ENCODE measurements around the gene BOD1L1. TPM values are rescaled to one million over a fixed set of nuclear protein-coding genes. Genes with fewer than 3 reads are reported as not detected.
"Not testable (repeated sequence)": the region's sequence is repeated elsewhere in the genome, so short reads cannot be mapped to it uniquely, and the experiment has no call there.

Gene BOD1L1
- total RNA-seq, 4 donors from 2014 or later, result 34.6 to 45.3 (median 35.4) TPM

DNA sequence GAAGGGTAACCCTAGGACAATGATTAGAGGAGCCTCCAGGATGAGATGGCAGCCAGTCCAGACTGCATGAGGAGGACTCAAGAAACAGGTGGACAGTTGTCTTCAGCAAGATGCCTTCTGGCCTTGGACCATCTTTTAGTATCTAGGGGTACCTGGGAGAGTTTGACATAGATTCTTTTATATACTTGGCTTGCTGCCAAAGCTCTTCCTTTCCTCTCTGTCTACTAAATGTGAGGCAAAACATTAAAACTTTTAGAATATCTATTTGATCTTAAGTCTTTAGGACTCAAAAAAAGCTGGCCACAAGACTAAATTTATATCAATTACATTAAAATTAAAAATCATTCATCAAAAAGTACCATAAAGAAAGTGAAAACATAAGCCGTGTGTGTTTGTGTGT lies 64.6 kb downstream of the BOD1L1 start:
- peaks cover 6% of the 10 kb centered on the region for H3K27me3 ChIP-seq
- no peak overlapping the region for H3K27ac ChIP-seq
- TF ChIP-seq EP300 (IDR thresholded peaks at IDR 0.05), result no peak
- no peak for TF ChIP-seq POLR2AphosphoS5 (IDR thresholded peaks at IDR 0.05)
- no peak for TF ChIP-seq POLR2A (IDR thresholded peaks at IDR 0.05)
- TF ChIP-seq, protein P1, sequence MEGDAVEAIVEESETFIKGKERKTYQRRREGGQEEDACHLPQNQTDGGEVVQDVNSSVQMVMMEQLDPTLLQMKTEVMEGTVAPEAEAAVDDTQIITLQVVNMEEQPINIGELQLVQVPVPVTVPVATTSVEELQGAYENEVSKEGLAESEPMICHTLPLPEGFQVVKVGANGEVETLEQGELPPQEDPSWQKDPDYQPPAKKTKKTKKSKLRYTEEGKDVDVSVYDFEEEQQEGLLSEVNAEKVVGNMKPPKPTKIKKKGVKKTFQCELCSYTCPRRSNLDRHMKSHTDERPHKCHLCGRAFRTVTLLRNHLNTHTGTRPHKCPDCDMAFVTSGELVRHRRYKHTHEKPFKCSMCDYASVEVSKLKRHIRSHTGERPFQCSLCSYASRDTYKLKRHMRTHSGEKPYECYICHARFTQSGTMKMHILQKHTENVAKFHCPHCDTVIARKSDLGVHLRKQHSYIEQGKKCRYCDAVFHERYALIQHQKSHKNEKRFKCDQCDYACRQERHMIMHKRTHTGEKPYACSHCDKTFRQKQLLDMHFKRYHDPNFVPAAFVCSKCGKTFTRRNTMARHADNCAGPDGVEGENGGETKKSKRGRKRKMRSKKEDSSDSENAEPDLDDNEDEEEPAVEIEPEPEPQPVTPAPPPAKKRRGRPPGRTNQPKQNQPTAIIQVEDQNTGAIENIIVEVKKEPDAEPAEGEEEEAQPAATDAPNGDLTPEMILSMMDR (IDR thresholded peaks at IDR 0.05), result no peak
- no peak for ATAC-seq
- 83 to 89% methylated on average over 1 of the region's 1 CpG for WGBS, 2 donors (ENCODE audit: low coverage in 1 of 2)
- no peak overlapping the region for H3K4me3 ChIP-seq
- peaks cover 0 to 19% of the 10 kb centered on the region in 2 donors for H3K36me3 ChIP-seq
- H3K9me3 ChIP-seq, result no peaks in the 10 kb centered on the region
- H3K4me1 ChIP-seq, result no peaks in the 10 kb centered on the region

DNA sequence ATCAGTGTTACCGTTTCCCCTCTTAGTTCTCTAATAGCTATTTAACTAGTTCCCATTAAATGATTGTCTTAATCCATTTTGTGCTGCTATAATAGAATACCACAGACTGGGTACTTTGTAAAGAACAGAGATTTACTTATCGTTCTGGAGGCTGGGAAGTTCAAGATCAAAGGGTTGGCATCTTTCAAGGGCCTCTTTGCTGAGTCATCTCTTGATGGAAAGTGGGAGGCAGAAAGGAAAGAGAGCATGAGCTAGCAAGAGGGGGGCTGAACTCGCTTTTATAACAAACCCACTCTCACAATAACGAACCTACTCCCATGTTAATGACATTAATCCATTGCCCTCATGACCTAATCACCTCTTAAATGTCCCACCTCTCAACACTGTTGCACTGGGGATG lies 65.9 kb downstream of the BOD1L1 start:
- TF ChIP-seq, protein P1 (IDR thresholded peaks at IDR 0.05), result no peak
- TF ChIP-seq EP300 (IDR thresholded peaks at IDR 0.05), result no peak
- no peak for TF ChIP-seq POLR2AphosphoS5 (IDR thresholded peaks at IDR 0.05)
- no peak for TF ChIP-seq POLR2A (IDR thresholded peaks at IDR 0.05)
- Histone ChIP-seq H3K9me3 (no peaks in the 10 kb centered on the region), H3K36me3 (peaks cover 0 to 7% of the 10 kb centered on the region in 2 donors), H3K27ac (no peak overlapping the region), H3K4me1 (no peaks in the 10 kb centered on the region), H3K4me3 (no peak overlapping the region), H3K27me3 (peaks cover 7% of the 10 kb centered on the region)
- no peak for ATAC-seq
- WGBS, 2 donors (ENCODE audit: low coverage in 1 of 2), result 38 to 54% methylated on average over 3 of the region's 4 CpGs

DNA sequence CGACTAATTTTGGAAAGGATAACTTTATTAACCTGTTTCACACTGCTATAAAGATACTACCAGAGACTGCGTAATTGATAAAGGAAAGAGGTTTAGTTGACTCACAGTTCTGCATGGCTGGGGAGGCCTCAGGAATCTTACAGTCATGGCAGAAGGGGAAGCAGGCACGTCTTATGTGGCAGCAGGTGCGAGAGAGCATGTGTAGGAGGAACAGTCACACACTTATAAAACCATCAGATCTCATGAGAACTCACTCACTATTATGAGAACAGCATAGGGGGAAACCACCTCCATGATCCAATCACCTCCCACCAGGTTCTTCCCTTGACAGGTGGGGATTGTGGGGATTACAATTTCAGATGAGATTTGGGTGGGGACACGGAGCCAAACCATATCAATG lies 67.4 kb downstream of the BOD1L1 start:
- H3K27ac ChIP-seq, H3K27me3 ChIP-seq, H3K4me3 ChIP-seq, H3K36me3 ChIP-seq, H3K4me1 ChIP-seq, H3K9me3 ChIP-seq, ATAC-seq: not testable (repeated sequence)
- 57 to 65% methylated on average over 5 of the region's 5 CpGs for WGBS, 2 donors (ENCODE audit: low coverage in 1 of 2)

DNA sequence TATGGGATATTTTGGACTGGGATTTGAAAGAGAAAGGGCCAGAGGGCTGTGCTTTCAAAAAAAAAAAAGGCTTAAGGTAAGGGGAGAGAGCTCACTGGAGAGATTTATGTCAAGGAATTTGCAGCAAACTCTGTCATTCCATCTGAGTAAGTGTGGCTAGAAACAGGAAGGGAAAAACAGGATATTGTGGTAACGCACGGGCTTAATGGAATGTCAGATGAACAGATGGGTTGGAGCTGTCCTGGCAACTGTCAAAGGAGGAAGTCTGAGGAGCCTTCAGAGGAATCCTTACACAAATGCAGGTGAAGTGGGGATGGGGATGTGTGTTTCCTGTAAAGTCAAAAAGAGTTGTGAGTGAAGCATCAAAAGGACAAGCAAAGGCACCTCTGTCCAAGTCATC lies 68.1 kb downstream of the BOD1L1 start:
- no peak for TF ChIP-seq POLR2A (IDR thresholded peaks at IDR 0.05)
- TF ChIP-seq POLR2AphosphoS5 (IDR thresholded peaks at IDR 0.05), result no peak
- TF ChIP-seq EP300 (IDR thresholded peaks at IDR 0.05), result no peak
- TF ChIP-seq, protein P1 (IDR thresholded peaks at IDR 0.05), result no peak
- Histone ChIP-seq H3K4me1 (no peaks in the 10 kb centered on the region), H3K27me3 (peaks cover 7% of the 10 kb centered on the region), H3K36me3 (no peaks in the 10 kb centered on the region), H3K9me3 (no peaks in the 10 kb centered on the region), H3K27ac (no peak overlapping the region), H3K4me3 (no peak overlapping the region)
- ATAC-seq, result no peak
- WGBS, 2 donors (ENCODE audit: low coverage in 1 of 2), result 7 to 20% methylated on average over 1 to 2 of the region's 2 CpGs

DNA sequence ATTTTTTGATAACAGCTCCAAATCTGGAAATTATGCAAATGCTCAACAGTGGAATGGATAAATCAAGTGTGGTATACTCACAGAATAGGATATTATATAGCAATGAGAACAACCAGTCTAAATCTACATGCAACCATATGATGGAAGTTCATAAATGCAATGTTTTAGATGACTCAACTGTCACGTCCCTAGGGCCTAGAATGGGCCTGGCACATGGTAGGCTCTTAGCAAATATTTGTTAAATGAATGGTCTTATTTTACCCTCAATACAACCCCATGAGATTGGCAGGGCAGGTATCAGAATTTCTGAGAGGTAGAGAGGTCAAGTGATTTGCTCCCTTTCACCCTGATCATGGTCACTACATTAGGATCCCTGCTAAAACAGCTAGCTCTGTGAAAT lies 68.6 kb downstream of the BOD1L1 start:
- H3K9me3 ChIP-seq, result no peaks in the 10 kb centered on the region
- H3K4me1 ChIP-seq, result no peaks in the 10 kb centered on the region
- H3K36me3 ChIP-seq, result no peaks in the 10 kb centered on the region
- no peak for TF ChIP-seq EP300 (IDR thresholded peaks at IDR 0.05)
- TF ChIP-seq, protein P1 (IDR thresholded peaks at IDR 0.05), result no peak
- no peak for TF ChIP-seq POLR2A (IDR thresholded peaks at IDR 0.05)
- TF ChIP-seq POLR2AphosphoS5 (IDR thresholded peaks at IDR 0.05), result no peak
- H3K4me3 ChIP-seq, result no peak overlapping the region
- no peak overlapping the region for H3K27ac ChIP-seq
- peaks cover 12% of the 10 kb centered on the region for H3K27me3 ChIP-seq
- 20 to 54% methylated on average over 1 of the region's 1 CpG for WGBS, 2 donors (ENCODE audit: low coverage in 1 of 2)
- no peak for ATAC-seq
